DMS153 treated with DMSO at 0.1 percent for 48 hours (cell line): ENCODE measurements around the gene RETREG2.
A peak's percentile ranks its signal among the peaks of the same experiment; 100 is the strongest.

Experiments used
- DNase-seq: peaks from one replicate; lab custom pipeline; 2025; ENCODE audit not compliant: unreplicated experiment; lab: John Stamatoyannopoulos, UW

The RETREG2 gene

GRCh38 chr2:219214786-219215185 is 36.7 kb downstream of the RETREG2 start:
- no peak for DNase-seq

GRCh38 chr2:219215871-219216534 is 37.9 kb downstream of the RETREG2 start:
- no peak for DNase-seq

GRCh38 chr2:219216535-219216915 is 38.5 kb downstream of the RETREG2 start:
- DNase-seq = no peak

- DNase-seq = no peak
Observed at GRCh38 chr2:219218217-219218731, 40.2 kb downstream of the RETREG2 start.

- peak; percentile 84 for DNase-seq
Observed at GRCh38 chr2:219218732-219219701, 40.9 kb downstream of the RETREG2 start, which contains the start of gene ABCB6. Gene ABCB6 (minus strand): TSS chr2:219218958. CDS start chr2:219218673, 285 bp downstream.

GRCh38 chr2:219219784-219220532 is 41.9 kb downstream of the RETREG2 start:
- no peak for DNase-seq

GRCh38 chr2:219220652-219221402 is 42.8 kb downstream of the RETREG2 start:
- DNase-seq = no peak

GRCh38 chr2:219221957-219222518 is 44.0 kb downstream of the RETREG2 start:
- no peak for DNase-seq

- DNase-seq = no peak
Observed at GRCh38 chr2:219223831-219224610, 45.9 kb downstream of the RETREG2 start.

GRCh38 chr2:219225350-219225749 is 47.3 kb downstream of the RETREG2 start:
- no peak for DNase-seq

- DNase-seq = no peak
Observed at GRCh38 chr2:219228041-219228910, 50.2 kb downstream of the RETREG2 start.

- no peak for DNase-seq
Observed at GRCh38 chr2:219228911-219229304, 50.8 kb downstream of the RETREG2 start.

GRCh38 chr2:219229305-219230058 is 51.4 kb downstream of the RETREG2 start, which contains the start of the genes ANKZF1 and ATG9A:
Gene ANKZF1 (plus strand): TSS chr2:219229806. CDS start chr2:219230258, 452 bp downstream.
Gene ATG9A (minus strand): TSS chr2:219229636. CDS start chr2:219228024, 1,612 bp downstream.
- peak; percentile 96 for DNase-seq

GRCh38 chr2:219230059-219230540 is 52.0 kb downstream of the RETREG2 start:
- no peak for DNase-seq

- no peak for DNase-seq
Observed at GRCh38 chr2:219234331-219234730, 56.3 kb downstream of the RETREG2 start.
